Stimulated activated CD4-positive, alpha-beta T cell treated with anti-CD3 and anti-CD28 coated beads, Interleukin-2, amount 100 ng/mL, for 24 hours (primary cell): ENCODE data around the gene NOTCH3.

Experiments
- DNase-seq, 2 donors: peaks; one replicate each; pipeline ENCODE4 v3.0.0-alpha.2; 2020

Gene NOTCH3

GRCh38 chr19:15200553-15201364, at the start of gene NOTCH3:
Gene NOTCH3, minus strand, starts transcription at chr19:15200995. Its CDS starts 90 bp downstream, at chr19:15200905.
- DNase-seq = no peak

GRCh38 chr19:15250640-15250993, 49.8 kb upstream of the NOTCH3 start:
- DNase-seq = no peak

DNA sequence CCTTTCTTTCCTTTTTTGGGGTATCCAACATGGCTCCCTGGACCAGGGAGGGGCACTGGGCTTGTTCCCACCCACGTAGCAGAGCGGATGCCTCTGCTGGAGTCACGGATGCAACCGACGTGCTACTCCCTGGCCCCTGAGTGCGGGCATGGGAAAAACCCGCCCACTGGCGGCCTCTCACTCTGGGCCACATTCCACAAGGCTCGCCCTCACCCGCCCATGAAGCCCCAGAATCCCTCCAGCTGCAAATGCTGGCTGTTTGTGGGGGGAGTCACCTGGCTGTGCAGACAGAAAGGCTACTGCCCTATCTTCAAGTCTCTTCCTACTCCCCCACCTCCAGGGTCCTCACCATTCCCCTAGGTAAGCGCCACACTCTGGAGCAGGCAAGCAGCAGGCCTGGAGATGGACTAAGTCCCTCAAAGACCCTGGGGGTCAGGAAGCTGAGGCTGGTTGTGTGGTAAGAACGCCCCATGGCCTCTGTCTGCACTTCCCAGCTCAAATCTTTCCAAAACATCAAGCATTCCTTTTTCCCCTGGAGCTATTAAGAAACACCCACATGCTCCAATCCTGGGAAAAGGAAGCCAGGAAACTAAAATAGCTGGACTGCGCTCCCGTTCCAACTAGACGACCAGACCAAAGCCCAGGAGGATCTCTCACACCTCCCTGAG, 49.3 kb upstream of the NOTCH3 start:
- DNase-seq = no peak

DNA sequence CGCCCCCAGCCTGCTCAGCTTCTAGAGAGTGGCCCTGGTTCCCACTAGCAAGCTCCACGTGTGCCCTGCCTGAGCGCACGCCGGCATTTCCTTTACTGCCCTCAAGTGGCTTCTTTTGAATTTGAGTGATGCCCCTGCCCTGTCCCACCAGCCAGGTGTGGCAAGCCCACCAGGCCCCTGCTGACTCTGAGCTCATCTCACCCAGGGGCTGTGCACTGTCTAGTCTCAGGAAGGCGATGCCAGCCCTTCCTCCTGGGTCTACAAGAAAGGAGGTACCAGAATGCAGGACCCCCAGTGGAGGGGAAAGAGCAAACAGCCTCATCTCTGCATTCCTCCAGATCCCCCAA, 48.7 kb upstream of the NOTCH3 start:
- DNase-seq = no peak

DNA sequence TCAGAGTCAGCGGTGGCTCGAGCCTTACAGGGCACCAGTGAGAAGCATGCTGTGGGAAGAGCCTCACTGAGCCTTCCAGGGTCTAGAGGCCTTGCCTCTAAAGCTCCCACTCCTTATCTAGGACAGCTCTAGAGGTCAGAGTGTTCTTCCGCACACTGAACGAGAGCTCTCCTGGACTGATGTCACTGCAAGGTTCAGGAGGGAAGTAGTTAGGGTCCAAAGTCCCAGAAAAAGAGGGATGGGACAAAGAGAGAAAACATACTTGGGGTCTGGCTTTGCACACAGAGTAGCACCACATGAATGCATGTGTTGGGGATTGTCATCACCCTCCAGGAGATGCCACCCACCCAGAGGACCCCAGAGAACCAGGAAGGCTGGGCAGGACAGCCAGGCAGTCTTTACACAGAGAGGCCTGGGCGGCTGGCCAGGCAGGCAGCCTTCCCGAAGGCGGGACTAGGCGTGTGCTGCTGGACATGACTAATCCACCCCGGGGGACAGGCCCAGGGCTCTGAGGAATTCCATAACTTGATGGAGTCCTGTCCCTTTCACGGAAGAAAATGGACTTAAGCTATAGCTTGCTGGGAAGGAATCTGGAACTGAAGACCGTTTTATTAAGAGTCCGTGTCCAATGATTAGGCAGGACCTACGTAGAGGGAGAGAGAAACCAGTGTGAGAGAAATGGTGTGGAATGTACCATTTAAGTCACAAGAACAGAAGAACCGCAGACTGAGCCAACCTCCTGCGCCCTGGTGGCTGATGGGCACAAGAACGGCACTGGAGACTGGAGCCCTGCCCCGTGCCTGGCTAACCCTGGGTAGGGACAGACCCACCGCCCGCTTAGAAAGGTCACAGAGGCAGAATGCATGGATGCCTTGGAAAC, 48.1 kb upstream of the NOTCH3 start:
- DNase-seq = no peak

- no peak for DNase-seq
Measured at GRCh38 chr19:15248106-15248505, 47.3 kb upstream of the NOTCH3 start.

GRCh38 chr19:15247107-15248014, 46.6 kb upstream of the NOTCH3 start:
- DNase-seq = no peak

DNA sequence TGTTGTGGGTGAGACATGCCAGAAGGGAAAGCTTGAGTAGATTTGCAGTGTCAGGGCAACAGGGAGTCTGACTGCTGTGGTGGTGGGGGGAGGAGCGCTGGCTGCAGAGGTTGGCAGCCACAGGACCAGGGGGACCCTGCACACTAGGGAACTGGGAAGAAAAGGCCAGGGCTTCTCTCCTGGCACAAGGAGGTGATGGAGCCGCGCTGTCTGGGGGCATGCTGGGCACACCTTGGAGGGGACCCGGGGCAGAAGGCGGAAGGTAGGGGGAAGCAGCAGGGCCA, 45.3 kb upstream of the NOTCH3 start:
- no peak for DNase-seq

- no peak for DNase-seq
Measured at GRCh38 chr19:15245370-15246197, 44.8 kb upstream of the NOTCH3 start.

DNA sequence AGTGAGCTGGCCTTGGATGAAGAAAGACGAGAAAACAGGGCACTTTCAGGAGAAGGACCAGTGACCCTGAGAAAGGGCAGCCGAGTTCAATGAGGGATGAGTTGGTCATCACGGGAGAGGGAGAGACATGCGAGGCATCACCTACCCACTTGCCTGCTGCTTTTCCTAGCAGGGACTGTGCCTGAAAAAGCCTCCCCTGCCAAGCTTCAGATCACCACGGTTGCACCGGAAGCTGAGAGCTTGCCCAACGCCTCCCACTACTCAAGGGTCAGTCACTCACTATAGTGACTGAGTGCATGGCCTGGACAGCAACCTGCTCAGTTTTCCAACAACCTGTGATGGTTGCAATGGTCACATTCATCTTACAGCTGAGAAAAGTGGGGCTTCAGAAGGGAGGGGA, 44.0 kb upstream of the NOTCH3 start:
- DNase-seq = no peak

- no peak for DNase-seq
Measured at GRCh38 chr19:15244106-15244803, 43.5 kb upstream of the NOTCH3 start.

GRCh38 chr19:15243236-15243957, 42.6 kb upstream of the NOTCH3 start:
- DNase-seq = no peak

DNA sequence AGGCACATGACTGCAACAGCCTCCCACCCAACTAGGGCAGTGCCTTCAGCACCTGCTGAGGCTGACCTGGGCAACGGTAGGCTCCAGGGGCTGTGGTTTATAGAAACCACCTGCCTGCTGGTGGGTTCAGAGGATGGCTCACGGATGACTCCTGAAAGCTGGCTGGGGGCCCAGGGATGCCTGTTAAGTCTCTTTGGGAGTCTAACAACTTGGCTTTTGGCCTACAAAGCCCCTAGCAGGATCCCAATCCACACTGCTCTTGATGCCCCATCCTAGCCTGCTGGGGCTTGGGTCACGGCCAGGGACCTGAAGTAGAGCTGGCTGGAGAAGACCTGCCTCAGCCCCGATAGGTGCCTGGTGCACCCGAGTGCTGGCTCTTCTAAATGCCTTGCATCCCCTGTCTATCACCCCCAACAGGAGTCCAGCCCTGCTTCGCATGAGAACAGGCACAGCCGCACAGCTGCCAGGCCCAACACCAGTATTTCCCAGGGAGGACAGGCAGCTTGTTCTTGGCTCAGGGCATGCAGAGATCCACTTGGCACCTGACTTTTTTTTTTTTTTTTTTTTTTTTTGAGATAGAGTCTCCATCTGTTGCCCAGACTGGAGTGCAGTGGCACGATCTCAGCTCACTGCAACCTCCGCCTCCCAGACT, 40.6 kb upstream of the NOTCH3 start:
- no peak for DNase-seq

GRCh38 chr19:15240515-15240914, 39.7 kb upstream of the NOTCH3 start:
- DNase-seq = no peak

- DNase-seq = no peak
Measured at GRCh38 chr19:15239337-15239949, 38.6 kb upstream of the NOTCH3 start.

- DNase-seq = no peak
Measured at GRCh38 chr19:15238639-15239155, 37.9 kb upstream of the NOTCH3 start.

DNA sequence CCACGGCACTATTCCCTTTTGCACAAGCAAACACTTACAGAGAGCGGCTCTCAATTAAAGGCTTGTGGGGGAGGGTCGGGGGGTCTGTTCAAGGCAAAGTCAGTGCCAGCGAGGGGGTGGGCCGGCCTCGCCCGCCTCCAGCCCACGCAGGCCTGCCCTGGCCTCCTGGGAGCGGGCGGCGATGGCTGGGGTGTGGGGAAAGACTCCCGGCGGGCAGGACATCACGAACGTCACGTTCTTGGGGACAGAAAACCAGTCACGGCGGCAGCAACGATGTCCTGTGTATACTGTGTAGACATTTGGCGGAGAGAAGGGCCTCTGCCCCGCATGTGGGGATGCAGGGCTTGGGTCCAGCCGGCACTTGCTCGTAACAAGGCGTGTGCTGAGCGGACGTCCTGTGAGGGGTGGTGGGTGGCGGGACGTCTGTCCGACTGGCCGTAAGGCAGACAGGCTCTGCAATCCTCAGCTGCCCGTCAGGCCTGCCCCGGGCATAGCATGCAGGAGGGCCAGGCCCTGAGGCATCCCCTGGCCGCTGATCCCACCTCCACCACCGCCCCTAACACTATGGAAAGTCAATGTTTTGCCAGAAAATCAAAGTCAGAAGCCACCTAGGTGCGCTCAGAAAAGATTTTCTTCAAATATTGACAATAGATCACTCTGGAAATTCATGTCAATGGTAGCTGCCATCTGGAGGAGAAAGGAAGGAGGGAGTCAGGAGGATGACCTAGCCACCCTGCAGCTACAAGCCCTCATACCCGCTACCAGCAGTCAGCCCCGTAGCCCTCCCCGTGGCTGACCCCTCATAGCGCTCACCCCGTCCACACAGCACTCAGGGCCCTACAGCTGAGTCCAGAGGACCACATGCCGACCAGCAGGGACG, 37.2 kb upstream of the NOTCH3 start:
- no peak for DNase-seq

- no peak for DNase-seq
Measured at GRCh38 chr19:15236886-15237285, 36.1 kb upstream of the NOTCH3 start.
